AG04449 (cell line): ENCODE data around the gene ASXL2.

Experiments used
- CTCF ChIA-PET: fragments of 350-600 bp; formaldehyde crosslinking; extraction: SDS; loops from one replicate; lab custom pipeline; 2021; ENCODE audit warnings: antibody characterized with exemption; lab: Yijun Ruan, JAX
- POLR2A ChIA-PET: fragments of 400-600, 350-600 bp; formaldehyde crosslinking; extraction: SDS; loops from one replicate; lab custom pipeline; 2020; ENCODE audit warnings: antibody characterized with exemption, inconsistent platforms; lab: Yijun Ruan, JAX
- DNase-seq: peaks from one replicate; pipeline ENCODE4 v3.0.0-alpha.2; 2010; ENCODE audit warnings: low read depth, low spot score
- H3K4me3 ChIP-seq: 2 replicates; pipeline ENCODE4 v1.5.1; 2011; ENCODE audit warnings: low read depth, mild to moderate bottlenecking, control low read depth, low read length
- TF ChIP-seq, protein P1 (sequence below): IDR thresholded peaks from one replicate; pipeline ENCODE4 v1.5.1; 2011; ENCODE audit warnings: mild to moderate bottlenecking, moderate library complexity, low read length, control low read depth, inconsistent platforms; ENCODE audit not compliant: insufficient read depth; ENCODE audit errors: missing control alignments

The ASXL2 gene

DNA sequence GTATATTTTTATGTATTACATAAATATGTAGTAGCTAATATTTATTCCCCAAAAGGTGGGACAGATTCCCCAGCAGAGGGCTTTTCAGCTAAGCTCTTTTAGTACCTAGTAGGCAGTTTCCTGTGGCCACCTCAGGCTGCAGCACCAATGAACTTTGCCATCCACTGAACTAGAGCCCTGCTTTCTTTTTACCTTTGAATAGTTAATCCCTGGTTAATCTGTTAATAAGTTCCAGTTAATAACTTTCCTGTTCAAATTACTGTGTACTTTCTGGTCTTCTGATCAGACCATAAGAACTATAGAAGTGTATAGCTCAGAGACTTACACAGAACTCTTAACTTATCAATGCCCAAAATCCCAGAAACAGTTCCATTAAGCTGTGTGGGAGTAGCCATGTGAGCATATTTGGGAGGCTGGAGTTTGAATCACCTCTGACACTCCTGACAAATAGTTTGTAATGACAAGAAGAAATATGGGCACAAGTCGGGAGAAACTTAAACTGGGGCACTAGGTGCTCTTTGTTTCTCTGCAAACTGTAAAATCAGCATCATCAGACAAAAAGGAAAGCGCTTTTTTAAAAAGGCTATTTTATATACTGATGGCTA is 40.0 kb downstream of the ASXL2 start:
- TF ChIP-seq, protein P1, sequence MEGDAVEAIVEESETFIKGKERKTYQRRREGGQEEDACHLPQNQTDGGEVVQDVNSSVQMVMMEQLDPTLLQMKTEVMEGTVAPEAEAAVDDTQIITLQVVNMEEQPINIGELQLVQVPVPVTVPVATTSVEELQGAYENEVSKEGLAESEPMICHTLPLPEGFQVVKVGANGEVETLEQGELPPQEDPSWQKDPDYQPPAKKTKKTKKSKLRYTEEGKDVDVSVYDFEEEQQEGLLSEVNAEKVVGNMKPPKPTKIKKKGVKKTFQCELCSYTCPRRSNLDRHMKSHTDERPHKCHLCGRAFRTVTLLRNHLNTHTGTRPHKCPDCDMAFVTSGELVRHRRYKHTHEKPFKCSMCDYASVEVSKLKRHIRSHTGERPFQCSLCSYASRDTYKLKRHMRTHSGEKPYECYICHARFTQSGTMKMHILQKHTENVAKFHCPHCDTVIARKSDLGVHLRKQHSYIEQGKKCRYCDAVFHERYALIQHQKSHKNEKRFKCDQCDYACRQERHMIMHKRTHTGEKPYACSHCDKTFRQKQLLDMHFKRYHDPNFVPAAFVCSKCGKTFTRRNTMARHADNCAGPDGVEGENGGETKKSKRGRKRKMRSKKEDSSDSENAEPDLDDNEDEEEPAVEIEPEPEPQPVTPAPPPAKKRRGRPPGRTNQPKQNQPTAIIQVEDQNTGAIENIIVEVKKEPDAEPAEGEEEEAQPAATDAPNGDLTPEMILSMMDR: no peak
- POLR2A ChIA-PET: no interaction called here
- CTCF ChIA-PET: no interaction called here
- DNase-seq: no peak
- no peak overlapping the region for H3K4me3 ChIP-seq

DNA sequence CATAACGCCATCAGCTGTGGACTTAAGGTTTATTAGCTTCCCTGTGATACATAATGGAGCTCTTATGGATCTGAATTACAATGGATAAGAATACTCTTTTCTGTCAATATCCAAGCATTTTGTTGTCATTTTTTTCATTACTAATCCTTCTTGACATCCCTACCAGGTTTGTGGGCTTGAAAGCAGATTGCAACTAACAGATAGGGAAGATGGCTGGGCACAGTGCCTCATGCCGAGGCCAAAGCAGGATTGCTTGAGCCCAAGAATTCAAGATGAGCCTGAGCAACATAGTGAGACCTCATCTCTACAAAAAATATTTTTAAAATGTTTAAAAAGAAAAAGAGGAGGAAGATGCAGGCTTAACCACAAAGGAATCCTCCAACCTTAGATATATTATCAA is 42.4 kb downstream of the ASXL2 start:
- no peak for DNase-seq
- H3K4me3 ChIP-seq: no peak overlapping the region
- TF ChIP-seq, protein P1: no peak
- ChIA-PET POLR2A (no interaction called here), CTCF (interaction anchor here (0.9 to 2.6 kb wide), 3 partner anchors 9 to 19 kb away, joined by 3 to 18 read pairs (median 6); no protein-coding TSS in a partner anchor)

DNA sequence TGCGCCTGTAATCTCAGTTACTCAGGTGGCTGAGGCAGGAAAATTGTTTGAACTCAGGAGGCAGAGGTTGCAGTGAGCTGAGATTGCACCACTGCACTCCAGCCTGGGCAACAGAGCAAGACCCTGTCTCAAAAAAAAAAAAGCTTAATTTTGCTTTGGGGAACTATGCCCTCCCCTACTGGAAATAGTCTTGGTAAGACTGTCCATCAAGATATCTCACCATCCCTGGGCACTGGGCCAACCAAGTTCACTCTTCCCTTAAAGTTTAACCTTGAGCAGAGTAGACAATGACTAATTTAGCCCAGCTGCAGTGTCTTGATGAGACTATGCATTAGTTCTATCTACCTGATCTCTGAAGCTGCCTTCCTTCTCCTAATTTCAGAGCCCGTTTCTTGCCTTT is 44.7 kb downstream of the ASXL2 start:
- POLR2A ChIA-PET: no interaction called here
- no peak for DNase-seq
- H3K4me3 ChIP-seq: no peak overlapping the region
- TF ChIP-seq, protein P1: no peak
- CTCF ChIA-PET: no interaction called here

DNA sequence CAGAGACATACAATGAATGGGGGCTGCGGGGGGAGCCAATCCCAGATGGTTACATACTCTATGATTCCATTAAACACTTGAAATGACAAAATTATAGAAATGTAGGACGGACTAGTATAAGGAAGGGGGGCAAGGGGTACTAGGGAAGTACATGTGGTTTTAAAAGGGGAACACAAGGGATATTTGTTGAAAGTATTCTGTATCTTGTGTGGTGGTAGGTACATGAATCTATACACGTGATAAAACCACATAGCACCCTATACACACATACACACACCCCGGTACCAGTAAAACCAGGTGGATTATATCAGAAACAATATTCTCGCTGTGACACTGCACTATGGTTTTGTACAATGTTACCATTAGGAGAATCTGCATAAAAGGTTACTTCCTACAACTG is 45.4 kb downstream of the ASXL2 start:
- ChIA-PET POLR2A (no interaction called here), CTCF (no interaction called here)
- DNase-seq: no peak
- H3K4me3 ChIP-seq: no peak overlapping the region
- TF ChIP-seq, protein P1: no peak

DNA sequence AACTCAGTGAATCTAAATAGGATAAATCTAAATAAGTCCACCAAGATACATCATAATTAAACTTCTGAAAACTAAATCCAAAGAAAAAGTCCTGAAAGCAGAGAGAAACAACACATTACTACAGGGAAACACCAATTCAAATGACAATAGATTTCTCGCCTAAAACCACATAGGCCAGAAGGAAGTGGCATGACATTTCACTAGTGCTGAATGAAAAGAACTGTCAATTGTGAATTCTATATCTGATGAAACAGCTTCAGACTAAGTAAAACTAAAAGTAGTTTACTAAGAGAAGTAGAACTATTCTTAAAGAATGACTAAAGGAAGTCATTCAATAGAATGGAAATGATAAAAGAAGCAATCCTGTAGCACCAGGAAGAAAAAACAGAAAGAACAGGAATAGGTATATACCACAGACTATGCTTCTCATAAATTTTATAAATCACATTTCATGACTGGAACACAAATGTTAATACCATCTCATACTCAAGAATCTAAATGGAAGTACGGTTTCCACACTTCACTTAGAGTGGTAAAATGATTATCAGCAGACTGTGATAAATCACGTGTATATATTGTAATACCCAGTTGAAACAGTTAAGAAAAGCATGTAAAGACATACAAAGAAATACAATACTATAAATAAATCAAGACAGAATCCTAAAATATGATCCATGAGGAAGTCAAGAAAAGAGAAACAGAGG is 46.4 kb downstream of the ASXL2 start:
- ChIA-PET CTCF (no interaction called here), POLR2A (no interaction called here)
- TF ChIP-seq, protein P1: no peak
- H3K4me3 ChIP-seq: no peak overlapping the region
- DNase-seq: no peak

DNA sequence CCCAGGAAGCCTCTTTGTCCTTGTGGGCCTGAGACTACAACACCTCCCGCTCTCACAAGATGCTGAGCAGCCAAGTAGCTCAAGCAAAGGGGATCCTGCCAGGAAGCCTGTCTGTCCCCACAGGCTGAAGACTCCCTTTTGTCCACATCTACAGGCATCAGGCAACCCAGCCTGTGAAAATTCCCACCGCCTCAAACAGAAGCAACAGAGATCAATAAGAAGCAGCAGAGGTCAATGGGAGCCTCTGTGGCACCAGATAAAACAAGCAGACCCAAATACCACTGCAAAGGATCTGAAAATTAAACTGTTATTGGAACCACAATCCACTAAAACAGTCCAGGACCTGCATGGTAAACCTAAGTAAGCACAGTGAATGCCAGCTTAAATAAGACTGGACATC is 48.5 kb downstream of the ASXL2 start:
- H3K4me3 ChIP-seq: no peak overlapping the region
- POLR2A ChIA-PET: no interaction called here
- CTCF ChIA-PET: interaction anchor here (0.9 to 2.2 kb wide), 2 partner anchors 14 to 23 kb away, joined by 5 to 6 read pairs; no protein-coding TSS in a partner anchor
- DNase-seq: no peak
- TF ChIP-seq, protein P1: no peak
